NCI-H1417 (cell line): ENCODE measurements around the gene LPO.

Experiments
- DNase-seq, 3 experiments: peaks; one replicate each; lab custom pipeline; 2025; lab: John Stamatoyannopoulos, UW

LPO gene

DNA sequence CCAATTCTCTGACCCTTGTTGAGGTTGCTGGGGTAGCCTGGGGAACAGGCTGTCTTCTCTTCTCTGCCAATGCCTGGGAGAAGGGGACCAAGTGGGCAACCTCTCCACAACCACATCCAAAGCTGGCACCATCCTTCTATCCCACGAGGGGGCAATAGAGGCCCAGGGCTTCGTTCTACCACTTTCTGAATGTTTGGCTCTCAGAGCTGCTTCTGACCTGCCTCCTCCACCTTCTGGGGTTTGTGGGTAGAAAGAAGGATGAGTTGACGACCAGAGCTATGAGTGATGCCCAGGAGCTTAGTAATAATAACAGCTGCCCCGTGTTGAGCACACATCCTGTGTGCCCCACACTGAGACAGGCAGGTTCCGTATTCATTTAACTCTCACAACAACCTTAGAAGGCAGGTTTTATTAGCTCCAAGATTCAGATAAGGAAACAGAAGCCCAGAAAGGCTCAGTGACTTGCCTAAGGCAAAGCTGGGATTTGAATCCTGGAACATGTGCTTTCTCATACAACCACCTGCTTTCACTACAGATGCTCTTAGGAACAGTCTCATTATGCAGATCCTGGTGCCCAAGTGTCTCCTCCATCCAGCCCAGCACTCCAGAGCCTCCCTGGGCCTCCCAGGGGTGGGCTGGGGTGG is 79.2 kb downstream of the LPO start:
- DNase-seq = peak in 2 of 3 experiments; percentile 26 to 31

DNA sequence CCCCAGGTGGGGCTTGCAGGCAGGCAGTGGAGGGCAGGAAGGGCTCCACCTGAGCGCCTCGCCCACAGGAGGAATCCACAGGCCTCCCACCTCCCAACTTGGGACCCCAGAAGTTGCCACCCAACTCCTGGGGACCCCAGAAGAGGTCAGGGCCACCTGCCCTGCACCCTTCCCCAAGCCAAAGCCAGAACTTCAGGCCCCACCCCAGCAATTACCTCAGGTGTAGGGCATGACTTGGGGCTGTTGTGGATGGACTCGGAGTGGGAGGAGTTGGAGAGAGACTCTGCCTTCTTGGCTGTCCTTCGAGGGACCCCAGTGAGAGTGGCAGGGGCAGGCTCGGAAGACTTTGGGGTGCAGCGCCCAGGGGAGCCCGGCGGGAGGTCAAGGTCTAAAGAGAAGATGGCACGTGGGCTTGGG is 79.7 kb downstream of the LPO start:
- DNase-seq = no peak
